CD4-positive, alpha-beta T cell treated with Interleukin-15 for 4 hours (primary cell): Measurements from ENCODE around the gene MAP2K5.

Experiments
- DNase-seq: peaks from one replicate; pipeline ENCODE4 v3.0.0-alpha.2; 2020; ENCODE audit warnings: low spot score

The MAP2K5 gene

DNA sequence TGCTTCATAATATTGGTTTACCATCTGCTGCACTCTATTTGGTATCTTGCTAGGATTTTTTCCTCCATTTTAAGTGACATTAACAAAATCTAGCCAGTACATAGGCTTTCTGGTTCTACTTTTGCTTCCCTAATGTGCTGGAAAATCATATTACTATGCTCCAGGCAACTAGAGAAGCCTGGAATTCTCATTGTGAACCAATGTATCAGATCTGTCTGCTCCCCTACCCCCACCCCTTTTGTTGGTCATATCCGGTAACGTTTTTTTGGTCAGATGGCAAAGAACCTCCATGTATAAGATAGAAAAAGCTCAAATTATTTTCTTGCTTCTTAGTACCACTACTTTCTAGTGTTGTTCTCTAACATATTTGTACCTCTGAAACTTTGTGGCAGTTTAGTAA lies 17.1 kb downstream of the MAP2K5 start:
- DNase-seq, result no peak

DNA sequence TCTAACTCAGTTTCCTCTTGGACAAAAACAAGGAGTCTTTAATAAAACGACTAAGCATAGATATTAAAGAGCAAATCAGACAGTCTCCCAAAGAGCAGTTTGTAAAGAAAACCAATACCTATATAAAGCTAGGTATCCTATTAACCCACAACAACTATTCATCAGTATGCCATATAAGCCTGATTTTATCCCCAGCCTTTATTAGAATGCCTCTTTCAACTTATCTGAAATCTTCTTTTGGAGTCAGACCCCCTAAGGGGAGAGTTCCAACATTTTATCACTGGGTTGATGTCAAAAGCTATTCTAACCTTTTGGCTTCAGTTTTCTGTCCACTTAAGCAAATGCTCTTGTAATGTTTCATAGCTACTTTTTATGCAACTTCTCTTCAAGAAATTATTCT lies 17.8 kb downstream of the MAP2K5 start:
- no peak for DNase-seq

DNA sequence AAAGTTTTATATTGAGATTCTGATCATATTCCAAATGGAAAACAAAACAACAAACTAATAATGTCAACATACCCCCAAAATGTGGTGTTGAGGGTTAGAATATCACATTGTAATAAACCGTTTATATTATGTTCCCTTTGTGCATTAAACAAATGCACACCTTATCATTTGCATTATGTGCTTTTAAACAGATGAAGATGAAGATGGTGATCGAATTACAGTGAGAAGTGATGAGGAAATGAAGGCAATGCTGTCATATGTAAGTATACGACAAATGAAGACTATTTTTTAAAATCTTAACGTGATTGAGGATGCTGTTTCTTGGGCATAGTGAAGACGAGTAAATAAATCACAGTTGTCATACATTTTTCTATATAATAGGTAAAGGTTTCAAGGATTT lies 20.6 kb downstream of the MAP2K5 start:
- DNase-seq, result no peak

DNA sequence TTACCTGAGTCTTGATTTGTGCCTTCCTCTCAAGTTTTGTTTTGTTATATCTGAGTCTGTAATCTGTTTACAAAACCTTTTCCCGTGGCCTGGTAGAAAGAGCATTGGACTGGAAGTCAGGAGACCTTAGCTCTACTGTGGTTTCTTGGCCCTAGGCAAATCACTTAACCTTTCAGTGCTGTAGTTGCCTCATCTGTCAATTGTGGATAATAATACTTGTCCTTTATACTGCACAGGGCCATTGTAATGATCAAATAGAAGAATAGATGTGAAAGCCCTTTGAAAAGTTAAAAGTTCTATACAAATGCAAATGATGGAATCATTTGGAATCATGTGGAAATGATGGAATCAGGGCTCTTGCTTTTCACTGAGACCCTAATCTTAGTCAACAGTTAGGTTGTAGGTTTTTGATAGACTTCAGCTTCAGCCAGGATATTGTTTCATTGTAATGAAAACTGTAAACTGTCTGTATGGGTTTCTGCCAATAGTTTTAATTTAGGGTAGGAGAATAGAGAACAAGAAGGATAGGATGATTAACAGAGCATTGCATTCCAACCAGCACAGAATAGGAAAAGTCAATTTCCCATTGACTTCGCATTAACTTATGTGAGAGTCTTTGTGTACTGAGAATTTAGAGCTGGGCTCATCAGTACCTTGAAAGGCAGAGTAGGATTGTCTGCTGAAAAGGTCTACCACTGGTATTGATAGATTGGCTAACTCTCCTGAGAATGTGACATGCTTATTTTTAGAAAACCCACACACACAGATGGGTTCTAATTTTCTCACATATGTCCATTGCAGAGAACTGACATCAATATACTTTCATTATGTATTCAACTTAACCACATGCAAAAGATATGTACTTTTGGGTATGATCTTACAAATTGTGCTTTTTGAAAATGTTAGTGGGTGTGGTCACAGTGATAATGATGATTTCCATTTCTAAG lies 21.8 kb downstream of the MAP2K5 start:
- no peak for DNase-seq

DNA sequence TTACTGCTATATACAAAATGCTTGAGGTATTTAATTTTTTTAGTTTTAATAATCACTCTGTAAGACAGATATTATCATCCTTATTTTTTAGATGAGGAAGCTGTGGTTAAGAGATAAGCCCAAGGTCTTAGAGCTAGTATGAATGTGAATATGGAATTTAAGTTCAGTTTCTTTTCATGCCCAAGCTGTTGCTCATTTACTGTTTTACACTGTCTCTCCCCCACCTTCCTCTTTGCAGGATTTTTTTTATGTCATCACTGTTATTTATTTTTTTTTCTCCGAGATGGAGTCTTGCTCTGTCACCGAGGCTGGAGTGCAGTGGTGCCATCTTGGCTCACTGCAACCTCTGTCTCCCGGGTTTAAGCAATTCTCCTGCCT lies 22.5 kb downstream of the MAP2K5 start:
- DNase-seq, result no peak

DNA sequence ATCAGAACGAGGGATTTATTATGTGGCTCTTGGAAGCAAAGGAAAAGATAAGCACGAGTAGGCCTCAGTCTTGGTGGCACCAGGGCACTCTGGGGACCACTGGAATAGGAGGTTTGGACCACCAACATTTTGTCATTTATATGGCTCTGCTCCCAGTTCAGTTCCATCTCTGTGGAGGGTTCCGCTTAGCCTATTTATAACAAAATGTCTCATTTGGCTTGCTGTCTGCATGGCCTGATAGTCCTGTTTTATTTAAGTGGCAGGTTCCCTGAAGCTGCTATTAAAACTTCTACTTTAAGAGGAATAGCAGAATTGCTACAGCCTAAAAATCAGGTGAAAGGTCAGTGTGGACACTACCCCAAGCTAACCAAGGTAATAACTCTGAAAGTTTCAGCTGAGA lies 27.2 kb downstream of the MAP2K5 start:
- no peak for DNase-seq

DNA sequence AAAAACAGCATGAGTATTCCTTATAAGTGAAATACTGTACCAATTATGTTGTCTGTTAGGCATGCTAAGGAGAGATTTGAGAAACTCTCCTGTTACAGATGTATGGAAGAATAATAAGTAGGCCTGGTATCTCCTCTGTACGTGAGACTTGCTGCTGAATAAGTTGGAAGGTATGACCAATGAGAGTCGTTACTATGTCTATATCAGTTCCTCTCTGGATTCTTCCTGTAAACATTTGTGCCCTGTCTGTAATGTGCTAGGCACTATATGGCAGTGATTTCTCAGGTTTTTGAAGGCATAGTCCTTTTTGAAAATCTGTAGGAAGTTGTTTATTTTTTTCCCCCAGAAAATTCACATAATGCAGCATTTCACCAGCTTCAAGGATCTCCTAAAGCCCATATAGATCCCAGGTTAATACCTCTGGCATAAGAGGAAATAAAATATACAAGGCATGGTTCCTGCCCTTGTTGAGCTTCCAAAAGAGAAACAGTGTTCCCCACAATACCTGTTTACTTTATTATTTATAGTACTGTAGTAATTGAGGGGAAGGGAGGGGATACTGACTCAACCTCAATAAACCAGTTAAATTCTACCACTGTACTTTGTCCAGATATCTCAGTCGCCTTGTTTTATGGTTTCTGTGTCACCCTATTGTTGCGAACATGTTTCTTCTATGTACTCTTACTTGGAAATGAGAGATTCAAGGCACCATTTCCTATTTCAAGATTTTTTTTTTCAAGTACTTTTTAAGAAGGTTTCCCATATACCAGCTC lies 28.6 kb downstream of the MAP2K5 start:
- no peak for DNase-seq

DNA sequence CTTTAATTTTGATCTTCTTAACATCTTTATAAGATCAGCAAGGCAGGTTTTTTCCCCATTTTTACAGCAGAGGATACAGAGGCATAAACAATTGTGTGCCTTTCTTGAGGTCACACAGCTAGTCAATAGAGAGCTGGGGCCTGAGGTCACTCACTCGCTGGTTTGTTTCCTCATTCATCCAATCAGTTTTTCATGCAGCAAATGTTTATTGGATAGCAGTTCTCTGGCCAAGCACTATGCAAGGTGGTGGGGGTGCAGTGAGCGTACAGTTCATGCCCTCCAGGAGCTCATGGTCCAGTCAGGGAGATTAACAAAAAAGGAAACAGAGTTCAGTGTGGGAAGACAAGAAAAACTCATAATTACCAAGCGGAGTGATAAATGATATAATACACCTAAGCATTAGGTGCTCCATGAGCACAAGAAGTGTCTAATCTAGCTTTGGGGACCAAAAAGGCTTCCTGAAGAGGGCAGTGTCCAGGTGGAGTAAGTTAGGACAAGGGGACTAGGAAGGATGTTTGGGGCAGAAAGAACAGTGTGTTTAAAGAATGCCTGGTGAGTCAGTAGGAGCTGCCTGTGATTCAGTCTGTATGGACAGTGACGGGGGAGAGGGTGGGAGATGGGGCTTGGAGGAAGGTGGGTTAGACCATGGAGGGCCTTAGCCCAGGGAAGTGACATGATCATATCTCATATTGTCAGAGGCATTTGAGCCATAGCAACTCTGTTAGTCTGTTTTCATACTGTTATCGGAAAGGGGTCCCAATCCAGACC lies 29.3 kb downstream of the MAP2K5 start:
- no peak for DNase-seq

DNA sequence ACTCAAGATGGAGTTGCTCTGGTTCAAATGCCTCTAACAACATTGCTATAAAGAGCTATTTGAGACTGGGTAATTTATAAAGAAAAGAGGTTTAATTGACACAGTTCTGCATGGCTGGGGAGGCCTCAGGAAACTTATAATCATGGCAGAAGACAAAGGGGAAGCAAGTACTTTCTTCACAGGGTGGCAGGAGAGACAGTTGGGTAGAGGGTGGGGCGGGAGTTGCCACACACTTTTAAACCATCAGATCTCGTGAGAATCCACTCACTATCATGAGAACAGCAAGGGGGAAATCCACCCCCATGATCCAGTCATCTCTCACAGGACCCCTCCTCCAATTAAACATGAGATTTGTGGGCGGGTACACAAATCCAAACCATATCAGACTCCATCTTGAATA lies 30.7 kb downstream of the MAP2K5 start:
- DNase-seq, result no peak

DNA sequence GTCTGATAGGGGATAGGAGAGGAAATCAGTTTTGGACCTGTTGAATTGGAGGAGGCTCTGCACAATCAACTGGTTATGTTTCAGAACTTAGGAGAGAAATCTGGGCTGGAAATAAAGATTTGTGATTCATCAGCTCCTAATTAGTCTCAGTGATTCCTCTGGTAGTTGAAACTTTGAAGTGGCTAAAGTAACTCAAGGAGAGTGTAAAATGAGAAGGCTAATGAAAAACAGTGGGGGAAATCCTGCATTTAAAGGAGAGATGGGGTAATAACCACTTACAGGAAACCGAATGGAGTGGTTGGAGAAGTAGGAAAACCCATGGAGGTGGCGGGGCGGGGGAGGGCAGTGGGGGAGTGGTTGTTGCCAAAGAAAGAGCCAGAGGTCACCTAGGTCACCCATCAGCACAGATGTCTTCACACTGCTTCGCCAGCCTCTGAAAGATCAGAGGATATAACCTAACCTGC lies 32.6 kb downstream of the MAP2K5 start:
- no peak for DNase-seq

DNA sequence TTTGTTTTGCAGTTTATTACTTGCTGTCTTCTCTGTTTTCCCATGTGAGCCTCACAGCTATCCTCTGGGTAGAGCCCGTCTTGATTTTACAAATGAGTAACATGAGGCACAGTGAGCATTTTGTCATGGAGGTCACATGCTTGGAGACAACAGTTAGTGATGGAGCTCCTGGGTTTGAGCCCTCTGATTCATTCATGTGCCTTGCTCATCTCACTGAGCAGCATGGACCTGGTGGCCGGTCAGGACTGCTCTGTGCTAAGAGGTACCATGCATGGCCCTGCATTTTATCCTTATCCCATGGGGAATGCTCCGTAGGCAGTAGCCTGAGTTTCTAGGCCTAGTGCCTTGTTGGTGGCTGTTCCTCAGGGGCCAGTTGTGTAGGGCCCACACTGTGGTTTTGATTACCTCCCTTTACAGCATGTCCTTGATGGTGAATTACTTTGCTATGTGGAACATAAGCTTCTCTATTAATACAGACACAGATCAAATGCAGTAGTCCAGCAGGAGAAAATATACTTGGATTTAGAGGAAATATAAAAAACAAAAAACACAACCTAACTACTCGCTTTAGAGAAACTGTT lies 35.6 kb downstream of the MAP2K5 start:
- no peak for DNase-seq

DNA sequence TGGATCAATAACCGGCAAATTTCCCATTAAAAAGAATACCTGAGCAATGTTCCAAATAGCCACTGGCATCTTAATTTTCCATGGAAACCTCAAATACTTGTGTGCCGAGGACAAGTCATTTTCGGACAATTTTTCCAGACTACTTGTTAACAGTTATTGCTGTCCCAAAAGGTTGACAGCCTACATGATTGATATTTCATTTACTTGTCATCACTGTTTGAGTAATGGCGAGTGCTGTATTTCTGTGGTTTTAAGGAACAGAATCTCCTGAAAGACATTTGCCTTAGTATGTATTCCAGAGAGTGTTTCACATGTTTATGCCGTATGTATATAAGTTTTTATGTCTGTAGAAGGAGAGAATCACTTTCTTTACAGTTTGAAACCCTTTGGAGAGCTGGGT lies 36.7 kb downstream of the MAP2K5 start:
- DNase-seq, result no peak

DNA sequence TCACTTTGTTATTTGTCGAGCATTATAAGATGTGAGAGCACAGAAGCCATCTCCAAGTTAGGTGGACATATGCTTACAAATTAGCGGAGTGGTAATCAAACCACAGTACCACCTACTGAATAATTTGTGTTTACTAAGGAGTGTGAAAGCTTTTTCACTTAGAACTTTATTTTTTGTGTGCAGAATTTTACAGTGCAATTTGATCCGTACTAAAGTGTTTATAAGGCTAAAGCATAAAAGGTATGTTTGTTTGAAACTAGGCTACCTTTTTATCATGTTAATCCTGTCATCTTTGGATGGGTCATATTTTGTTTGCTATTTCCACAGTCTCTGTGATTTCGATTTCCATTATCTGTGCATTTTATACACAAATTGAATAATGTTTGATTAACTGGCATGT lies 37.5 kb downstream of the MAP2K5 start:
- no peak for DNase-seq

DNA sequence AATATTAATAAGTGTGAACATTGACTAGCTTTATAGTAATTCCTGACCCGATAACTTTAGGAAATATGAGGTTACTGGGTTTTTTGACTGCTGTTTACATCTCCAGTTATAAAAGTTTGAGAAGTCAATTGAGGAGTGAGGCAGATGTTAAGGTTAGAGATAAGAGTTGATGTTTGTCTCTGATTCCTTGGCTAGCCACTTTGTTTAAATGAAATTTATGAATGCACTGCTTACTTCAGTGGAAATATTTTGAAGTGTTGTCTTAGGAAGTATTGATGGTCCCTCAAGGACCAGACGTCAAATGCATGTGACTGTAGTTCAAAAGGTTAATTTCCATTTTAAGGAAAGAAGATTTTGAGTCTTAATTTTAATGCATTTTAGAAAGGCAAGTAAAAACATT lies 41.7 kb downstream of the MAP2K5 start:
- DNase-seq, result no peak

DNA sequence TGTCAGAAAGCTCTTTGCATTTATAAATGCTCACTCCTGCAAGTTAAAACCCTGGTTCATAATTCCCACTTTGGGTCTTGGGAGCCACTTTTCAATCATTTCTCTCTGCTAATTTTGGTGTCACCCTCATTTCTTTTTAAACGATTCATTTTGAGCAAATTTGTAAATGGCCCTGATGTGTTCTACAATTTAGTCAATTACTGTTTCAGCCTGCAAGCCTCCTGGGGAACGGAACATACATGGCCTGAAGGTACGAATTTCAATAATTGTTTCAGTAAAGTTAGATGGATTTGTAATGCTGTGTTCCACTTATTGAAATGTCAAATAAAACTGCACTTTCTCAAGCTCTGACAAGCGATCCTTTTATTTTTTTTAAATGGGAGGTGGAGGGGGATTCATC lies 43.2 kb downstream of the MAP2K5 start:
- DNase-seq, result no peak

DNA sequence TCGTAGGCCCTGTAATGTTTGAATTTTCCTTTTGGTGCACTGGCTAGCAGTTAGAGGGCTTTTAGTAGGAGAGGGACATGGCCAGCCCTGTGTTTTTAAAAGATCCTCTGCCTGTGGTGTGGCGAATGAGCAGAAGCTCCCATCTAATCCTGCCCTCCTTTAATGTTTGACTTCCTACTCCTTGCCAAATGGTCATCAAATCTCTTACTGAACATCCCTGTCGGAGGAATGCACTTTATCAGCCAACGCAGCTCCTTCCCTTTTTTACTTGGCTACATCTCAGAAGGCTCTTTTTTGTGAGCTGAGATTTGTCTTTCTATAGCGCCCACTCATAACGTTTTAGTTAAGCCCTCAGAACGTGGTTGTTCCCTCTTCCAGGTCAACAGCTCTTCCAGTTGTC lies 44.8 kb downstream of the MAP2K5 start:
- no peak for DNase-seq

DNA sequence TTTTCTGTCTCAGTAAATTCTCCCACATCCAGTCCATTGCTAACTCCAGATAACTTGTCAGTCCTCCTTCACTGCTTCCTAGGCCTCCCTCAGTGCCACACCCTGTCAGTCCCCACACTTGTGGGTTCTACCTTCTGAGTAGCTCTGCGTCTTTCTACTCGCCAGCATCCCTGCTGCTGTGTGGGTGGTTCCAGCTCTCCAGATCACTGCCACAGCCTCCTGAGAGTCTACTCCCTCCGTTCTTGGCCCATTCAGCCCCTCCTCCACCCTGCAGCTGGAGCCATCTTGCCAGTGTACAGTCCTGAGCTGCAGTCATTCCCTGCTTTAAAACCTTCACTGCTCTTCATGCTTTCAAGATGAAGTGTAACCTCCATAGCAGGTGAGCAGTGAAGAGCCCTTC lies 45.3 kb downstream of the MAP2K5 start:
- no peak for DNase-seq

DNA sequence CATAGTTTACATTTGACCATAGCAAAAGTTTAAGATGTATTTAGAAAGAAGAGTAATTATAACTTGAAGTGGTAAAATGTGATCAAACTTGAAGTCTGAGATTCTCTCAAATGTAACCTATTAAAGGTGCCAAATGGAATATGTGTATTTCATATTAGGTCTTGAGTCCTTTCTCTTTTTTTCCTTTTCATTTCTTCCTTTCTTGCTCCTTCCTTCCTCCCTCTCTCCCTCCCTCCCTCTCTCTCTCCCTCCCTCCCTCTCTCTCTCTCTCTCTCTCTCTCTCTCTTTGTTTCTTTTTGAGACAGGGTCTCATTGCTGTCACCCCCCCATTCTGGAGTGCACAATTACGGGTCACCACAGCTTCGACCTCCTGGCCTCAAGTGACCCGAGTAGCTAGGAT lies 47.7 kb downstream of the MAP2K5 start:
- no peak for DNase-seq

DNA sequence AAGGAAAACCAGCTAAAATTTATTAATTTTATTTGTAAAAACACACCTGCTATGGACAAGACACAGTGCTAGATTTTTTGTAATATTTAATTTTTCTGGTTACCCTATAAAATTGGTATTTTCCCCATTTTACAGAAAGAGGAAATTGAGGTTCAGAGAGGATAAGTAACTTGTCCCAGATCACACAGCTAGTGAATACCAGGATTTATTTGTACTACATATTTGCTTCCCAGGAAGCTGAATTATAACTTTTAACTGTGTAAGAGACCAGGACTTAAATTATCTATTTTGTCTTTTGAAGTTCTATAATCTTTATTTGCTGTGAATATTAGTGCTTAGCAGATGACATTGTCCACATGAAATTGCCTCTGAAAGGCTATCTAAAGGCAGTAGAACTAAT lies 49.7 kb downstream of the MAP2K5 start:
- DNase-seq, result no peak

DNA sequence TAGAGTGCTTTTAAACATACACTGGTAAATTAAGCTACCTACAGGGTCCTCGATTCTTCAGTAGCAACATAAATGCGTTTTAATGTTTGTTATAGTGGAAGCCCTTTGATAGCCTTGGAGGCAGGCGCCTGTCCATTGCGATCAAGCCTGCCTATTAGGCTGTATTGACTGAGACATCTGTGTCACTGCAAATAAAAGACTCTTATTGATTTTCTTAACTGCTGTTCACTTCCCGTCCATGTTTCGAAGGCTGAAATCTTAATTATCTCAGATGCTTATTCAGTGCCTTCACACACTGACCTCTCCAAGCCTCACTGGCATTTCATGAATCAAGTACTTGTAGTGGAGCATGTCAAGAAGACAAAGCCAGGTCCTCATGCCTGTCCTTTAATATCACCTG lies 51.1 kb downstream of the MAP2K5 start:
- no peak for DNase-seq

DNA sequence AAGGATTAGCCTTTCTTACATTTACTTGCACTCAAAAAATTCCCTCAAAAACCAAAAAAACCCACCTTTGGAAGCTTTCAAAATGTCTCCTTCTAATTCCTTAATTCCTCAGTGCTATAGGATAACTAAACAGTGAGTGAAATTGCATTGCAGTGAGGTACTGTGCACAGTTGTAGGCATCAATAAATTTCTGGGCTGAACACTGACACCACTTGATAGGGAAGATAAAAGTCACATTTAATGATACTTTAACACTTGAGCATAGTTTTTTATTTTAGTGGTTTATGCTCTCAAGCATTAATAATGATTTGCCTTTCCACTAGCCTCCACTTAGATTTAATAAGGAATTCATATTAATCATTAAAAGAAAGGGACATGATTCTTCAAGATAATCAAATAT lies 52.3 kb downstream of the MAP2K5 start:
- no peak for DNase-seq

DNA sequence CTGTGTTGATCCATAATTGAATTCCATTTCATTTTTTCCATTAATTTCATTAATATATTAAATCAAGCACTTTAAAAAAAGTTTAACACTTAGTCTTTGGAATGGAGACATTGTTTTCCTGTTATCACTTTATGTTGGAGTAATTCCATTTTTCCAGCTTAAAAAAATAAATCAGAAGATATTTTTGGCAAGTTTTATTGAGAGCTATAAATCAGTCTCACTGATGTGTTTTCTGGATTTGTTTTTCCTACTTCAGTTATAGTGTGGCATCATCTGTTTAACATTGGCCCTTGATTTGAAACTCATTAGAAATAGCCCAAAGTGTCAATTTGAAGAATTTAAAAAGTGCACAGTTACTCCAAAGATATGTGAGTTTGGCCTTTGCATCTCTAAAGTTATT lies 53.1 kb downstream of the MAP2K5 start:
- DNase-seq, result no peak
